NCI-H2196 (cell line): ENCODE results near the gene CALCB.

Experiments used
- DNase-seq: peaks from one replicate; lab custom pipeline; 2025; ENCODE audit not compliant: unreplicated experiment; lab: John Stamatoyannopoulos, UW

Gene CALCB

GRCh38 chr11:15117751-15118150 is 44.4 kb downstream of the CALCB start:
- no peak for DNase-seq

GRCh38 chr11:15118431-15118830 is 45.0 kb downstream of the CALCB start:
- no peak for DNase-seq

- DNase-seq = no peak
These were observed 46.0 kb downstream of the CALCB start for GRCh38 chr11:15119352-15119751.

DNA sequence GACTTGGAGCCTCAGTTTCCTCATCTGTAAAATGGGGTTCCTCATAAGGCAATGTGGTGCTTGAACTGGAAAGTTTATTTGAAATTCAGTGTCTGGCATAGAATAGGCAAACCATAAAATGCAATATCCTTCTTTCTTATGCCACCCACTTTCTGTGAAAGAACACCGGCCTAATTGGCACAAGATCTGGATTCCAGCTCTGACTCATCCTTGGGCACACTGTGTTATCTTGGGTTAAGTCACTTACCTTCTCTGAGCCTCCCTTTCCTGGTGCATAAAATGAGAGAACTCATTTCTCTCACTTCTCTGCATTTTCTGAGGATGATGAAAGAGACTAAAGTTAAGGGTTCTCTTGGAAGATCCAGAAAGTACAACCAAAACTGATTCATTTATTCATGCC is 46.4 kb downstream of the CALCB start:
- no peak for DNase-seq

GRCh38 chr11:15123849-15124248 is 50.5 kb downstream of the CALCB start:
- DNase-seq = no peak

DNA sequence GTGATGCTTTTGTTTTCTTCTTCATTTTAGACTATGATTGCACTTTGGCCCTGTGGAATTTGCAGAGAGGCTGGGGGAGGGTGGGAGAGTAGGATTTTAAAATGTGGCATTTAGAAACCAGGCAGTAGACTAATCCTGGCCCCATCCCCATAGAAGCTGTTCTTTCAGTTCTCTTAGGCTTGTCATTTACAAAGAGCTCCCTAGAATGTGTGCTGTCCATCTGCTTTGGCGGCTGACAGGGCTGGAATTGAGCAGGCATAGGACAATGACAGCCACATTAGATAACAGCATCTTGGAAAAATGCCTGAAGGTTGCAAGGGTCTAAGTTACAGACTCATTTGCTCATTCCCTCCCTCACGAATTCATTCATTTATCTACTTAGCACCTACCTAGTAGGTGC is 51.1 kb downstream of the CALCB start:
- DNase-seq = no peak

DNA sequence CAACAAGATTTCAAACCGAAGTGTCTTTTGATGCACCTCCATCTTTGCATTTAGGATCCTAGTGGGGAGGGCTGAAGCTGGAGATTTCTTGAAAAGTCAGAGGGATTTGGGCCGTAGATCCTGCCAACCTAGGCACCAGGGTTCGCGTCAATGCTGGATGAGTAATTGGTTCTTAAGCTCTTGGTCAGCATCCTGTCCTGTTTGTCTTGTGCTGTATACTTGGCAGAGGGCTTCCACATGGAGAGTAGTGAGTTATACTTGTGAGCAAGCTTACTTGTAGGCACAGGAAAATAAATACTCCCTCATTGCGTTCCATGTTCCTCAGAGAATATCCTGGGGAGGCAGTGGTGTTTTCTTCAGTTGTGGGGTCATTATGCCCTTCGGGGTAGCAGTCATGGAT is 53.9 kb downstream of the CALCB start:
- no peak for DNase-seq
